MV-4-11 (cell line): ENCODE results near the gene CERKL.

Source experiments
- DNase-seq: peaks from one replicate; lab custom pipeline; 2025; lab: John Stamatoyannopoulos, UW

Gene CERKL

GRCh38 chr2:181677912-181678586, 21.1 kb upstream of the CERKL start:
- DNase-seq: peak; percentile 28

GRCh38 chr2:181675254-181675653, 18.3 kb upstream of the CERKL start:
- no peak for DNase-seq

GRCh38 chr2:181674461-181674860, 17.6 kb upstream of the CERKL start:
- DNase-seq: no peak

GRCh38 chr2:181673173-181673572, 16.3 kb upstream of the CERKL start:
- DNase-seq: no peak

GRCh38 chr2:181672255-181673008, 15.5 kb upstream of the CERKL start:
- DNase-seq: no peak

- DNase-seq: no peak
Measured at GRCh38 chr2:181670632-181671031, 13.7 kb upstream of the CERKL start.

GRCh38 chr2:181667234-181667633, 10.3 kb upstream of the CERKL start:
- no peak for DNase-seq

GRCh38 chr2:181662287-181662686, 5.4 kb upstream of the CERKL start:
- no peak for DNase-seq

- DNase-seq: no peak
Measured at GRCh38 chr2:181660181-181660580, 3.3 kb upstream of the CERKL start.

GRCh38 chr2:181658444-181658843, 1.5 kb upstream of the CERKL start:
- DNase-seq: peak; percentile 12

GRCh38 chr2:181657379-181657778, 474 bp upstream of the CERKL start:
- DNase-seq: no peak

- no peak for DNase-seq
Measured at GRCh38 chr2:181655519-181655918, 1.4 kb downstream of the CERKL start.

- DNase-seq: no peak
Measured at GRCh38 chr2:181649436-181649979, 7.4 kb downstream of the CERKL start.

- no peak for DNase-seq
Measured at GRCh38 chr2:181648478-181649155, 8.3 kb downstream of the CERKL start.

GRCh38 chr2:181646415-181646987, 10.4 kb downstream of the CERKL start:
- peak; percentile 68 for DNase-seq

GRCh38 chr2:181643151-181643550, 13.8 kb downstream of the CERKL start:
- no peak for DNase-seq

GRCh38 chr2:181642086-181642485, 14.8 kb downstream of the CERKL start:
- DNase-seq: no peak

GRCh38 chr2:181639686-181640085, 17.2 kb downstream of the CERKL start:
- DNase-seq: no peak

GRCh38 chr2:181632733-181633401, 24.0 kb downstream of the CERKL start:
- DNase-seq: peak; percentile 14

- DNase-seq: no peak
Measured at GRCh38 chr2:181628590-181629585, 28.0 kb downstream of the CERKL start.

GRCh38 chr2:181627545-181627944, 29.4 kb downstream of the CERKL start:
- DNase-seq: no peak
